ENCODE measurements around the gene GKN2.

GRCh38 chr2:68968221-68968620, 15.5 kb upstream of the GKN2 start:
- TF ChIP-seq CTCF (IDR thresholded peaks at IDR 0.05) (no peak), POLR2A (IDR thresholded peaks at IDR 0.05) (no peak)

Measured in heart left ventricle (tissue), 13 donors.